Bronchial epithelial cell (primary cell): Measurements from ENCODE around the gene P3H3. TPM values are rescaled to one million over a fixed set of nuclear protein-coding genes. Genes with fewer than 3 reads are reported as not detected.
"Not testable (repeated sequence)": the region's sequence is repeated elsewhere in the genome, so short reads cannot be mapped to it uniquely, and the experiment has no call there.

Source experiments
- DNase-seq: peaks from one replicate; pipeline ENCODE4 v3.0.0-alpha.2; 2010; ENCODE audit warnings: low read depth
- FAIRE-seq: peaks from 2 replicates; lab custom pipeline; 2011; peaks lifted over from hg19 to GRCh38; lab: Jason Lieb, UNC
- H3K27me3 ChIP-seq: 2 replicates; pipeline ENCODE4 v1.5.1; 2011; ENCODE audit warnings: low read length; ENCODE audit not compliant: control insufficient read depth, insufficient read depth
- H3K36me3 ChIP-seq: 2 replicates; pipeline ENCODE4 v1.5.1; 2011; ENCODE audit warnings: low read length; ENCODE audit not compliant: control insufficient read depth, insufficient read depth
- H3K4me3 ChIP-seq: 2 replicates; pipeline ENCODE4 v1.5.1; 2011; ENCODE audit warnings: mild to moderate bottlenecking, low read depth, low read length, control low read depth
- total RNA-seq: library from RNA; depleted of rRNA; stranded (reverse); fragments of >200 nt; gene quantifications from 2 replicates; pipeline ENCODE4 v1.2.1, GENCODE V29; 2014
- TF ChIP-seq, protein P1 (sequence below): IDR thresholded peaks from 2 replicates; pipeline ENCODE4 v1.5.1; 2011; ENCODE audit warnings: mild to moderate bottlenecking, moderate library complexity, low read length, control low read depth, inconsistent platforms; ENCODE audit not compliant: insufficient read depth, severe bottlenecking

P3H3 gene
- total RNA-seq, 1 donor from 2014 or later = 20.0 TPM

DNA sequence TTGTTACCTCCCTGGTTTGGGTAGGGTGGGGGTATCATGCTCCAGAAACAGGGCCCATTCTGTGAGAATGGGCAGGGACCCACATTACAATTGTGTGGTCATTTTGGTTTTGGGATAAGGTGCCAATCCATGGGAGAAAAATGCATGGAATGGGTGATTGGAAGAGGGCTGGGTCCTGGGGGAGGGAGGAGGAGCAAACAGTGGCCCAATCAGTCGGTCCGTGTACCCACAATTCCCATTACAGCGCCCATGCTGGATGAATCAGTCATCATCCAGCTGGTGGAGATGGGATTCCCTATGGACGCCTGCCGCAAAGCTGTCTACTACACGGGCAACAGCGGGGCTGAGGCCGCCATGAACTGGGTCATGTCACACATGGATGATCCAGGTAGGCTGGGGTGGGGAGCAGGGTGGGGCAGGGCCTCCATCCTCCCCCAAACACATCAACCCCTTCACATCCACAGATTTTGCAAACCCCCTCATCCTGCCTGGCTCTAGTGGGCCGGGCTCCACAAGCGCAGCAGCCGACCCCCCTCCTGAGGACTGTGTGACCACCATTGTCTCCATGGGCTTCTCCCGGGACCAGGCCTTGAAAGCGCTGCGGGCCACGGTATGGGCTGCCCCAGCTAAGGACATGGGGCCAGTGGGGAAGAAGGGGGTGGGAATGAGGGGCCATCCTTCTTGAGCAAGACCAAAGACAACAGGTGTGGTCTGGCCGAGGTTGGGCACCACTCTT is 35.5 kb downstream of the P3H3 start:
- Histone ChIP-seq H3K36me3 (peaks cover 39% of the 10 kb centered on the region), H3K4me3 (no peak overlapping the region), H3K27me3 (no peaks in the 10 kb centered on the region)
- DNase-seq (no peak), FAIRE-seq (no peak)
- TF ChIP-seq, protein P1, sequence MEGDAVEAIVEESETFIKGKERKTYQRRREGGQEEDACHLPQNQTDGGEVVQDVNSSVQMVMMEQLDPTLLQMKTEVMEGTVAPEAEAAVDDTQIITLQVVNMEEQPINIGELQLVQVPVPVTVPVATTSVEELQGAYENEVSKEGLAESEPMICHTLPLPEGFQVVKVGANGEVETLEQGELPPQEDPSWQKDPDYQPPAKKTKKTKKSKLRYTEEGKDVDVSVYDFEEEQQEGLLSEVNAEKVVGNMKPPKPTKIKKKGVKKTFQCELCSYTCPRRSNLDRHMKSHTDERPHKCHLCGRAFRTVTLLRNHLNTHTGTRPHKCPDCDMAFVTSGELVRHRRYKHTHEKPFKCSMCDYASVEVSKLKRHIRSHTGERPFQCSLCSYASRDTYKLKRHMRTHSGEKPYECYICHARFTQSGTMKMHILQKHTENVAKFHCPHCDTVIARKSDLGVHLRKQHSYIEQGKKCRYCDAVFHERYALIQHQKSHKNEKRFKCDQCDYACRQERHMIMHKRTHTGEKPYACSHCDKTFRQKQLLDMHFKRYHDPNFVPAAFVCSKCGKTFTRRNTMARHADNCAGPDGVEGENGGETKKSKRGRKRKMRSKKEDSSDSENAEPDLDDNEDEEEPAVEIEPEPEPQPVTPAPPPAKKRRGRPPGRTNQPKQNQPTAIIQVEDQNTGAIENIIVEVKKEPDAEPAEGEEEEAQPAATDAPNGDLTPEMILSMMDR = no peak

DNA sequence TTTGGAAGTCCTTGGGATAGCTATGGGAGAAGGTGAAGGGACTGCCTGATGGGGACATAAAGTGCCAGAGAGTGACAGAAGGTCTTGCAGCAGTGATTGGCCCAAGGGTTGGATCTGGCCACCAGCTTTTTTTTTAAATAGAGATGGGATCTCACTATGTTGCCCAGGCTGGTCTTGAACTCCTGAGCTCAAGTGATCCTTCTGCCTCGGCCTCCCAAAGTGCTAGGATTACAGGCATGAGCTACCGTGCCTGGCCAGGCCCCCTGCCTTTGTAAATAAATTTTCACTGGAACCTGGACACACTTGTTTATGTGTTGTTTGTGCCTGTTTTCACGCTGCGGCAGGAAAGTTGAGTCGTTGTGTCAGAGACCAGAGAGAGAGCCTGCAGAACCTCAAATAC is 37.1 kb downstream of the P3H3 start:
- DNase-seq, H3K27me3 ChIP-seq, H3K4me3 ChIP-seq, FAIRE-seq: not testable (repeated sequence)
- peaks cover 43% of the 10 kb centered on the region for H3K36me3 ChIP-seq

DNA sequence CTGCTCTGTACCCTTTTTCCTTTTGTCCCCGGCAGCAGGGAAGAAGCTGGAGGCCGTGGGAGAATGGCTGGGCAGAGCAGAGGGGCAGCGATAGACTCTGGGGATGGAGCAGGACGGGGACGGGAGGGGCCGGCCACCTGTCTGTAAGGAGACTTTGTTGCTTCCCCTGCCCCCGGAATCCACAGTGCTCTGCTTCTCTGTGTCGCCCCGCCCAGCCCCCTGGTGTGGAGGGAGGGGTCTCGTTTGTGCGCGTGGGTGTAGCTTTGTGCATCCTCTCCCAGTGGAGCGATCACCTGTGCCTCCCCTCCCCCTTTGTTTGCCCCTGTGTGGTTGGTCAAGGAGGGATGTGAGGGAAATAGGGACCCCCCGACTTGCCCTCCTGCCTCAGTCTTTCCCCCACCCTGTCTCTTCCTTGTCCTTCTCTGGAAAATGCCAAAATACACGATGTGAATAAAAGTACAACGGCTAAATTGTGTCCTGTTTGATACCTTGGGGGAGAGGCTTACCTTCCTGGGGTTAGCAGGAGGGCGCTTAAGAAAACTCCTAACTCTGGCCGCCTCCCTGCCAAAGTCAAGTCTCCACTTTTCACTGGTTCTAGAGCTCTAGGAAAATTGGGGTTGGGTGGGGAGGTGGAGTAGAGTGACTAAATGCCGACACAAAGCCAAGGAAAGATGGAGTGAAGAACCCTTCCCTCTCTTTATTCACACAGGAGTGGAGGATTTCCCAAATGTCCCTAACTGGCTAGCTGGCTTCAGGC is 38.1 kb downstream of the P3H3 start:
- Histone ChIP-seq H3K4me3 (no peak overlapping the region), H3K27me3 (no peaks in the 10 kb centered on the region), H3K36me3 (peaks cover 36% of the 10 kb centered on the region)
- TF ChIP-seq, protein P1 = no peak
- FAIRE-seq (peak; percentile 94), DNase-seq (no peak)

DNA sequence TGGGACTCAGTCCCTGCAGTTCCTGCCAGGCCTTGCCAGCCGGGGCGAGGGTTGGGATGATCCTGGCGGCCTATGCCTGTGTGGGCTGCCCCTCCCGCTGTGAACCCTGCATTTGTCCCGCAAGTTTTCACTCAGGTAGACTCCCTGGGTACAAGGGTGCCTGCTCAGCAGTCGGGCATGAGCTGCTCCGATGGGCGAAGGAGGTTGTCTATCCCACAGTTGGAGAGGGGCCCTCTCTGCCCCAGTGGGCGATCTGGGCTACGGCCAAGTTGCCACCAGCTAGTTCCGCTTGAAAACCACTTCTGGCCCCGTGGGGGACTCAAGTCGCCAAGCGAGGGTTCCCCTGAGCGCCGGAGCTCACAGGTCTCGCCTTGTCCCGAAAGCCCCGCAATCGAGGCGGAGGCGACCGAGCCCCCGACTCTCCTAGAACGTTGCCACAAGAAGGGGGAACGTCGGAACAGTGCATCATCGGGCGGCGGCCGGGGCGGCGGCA is 38.8 kb downstream of the P3H3 start:
- TF ChIP-seq, protein P1 = no peak
- H3K27me3 ChIP-seq = no peaks in the 10 kb centered on the region
- no peak for FAIRE-seq
- no peak for DNase-seq
- H3K36me3 ChIP-seq = peaks cover 31% of the 10 kb centered on the region
- peak overlapping the region; percentile 91 for H3K4me3 ChIP-seq

DNA sequence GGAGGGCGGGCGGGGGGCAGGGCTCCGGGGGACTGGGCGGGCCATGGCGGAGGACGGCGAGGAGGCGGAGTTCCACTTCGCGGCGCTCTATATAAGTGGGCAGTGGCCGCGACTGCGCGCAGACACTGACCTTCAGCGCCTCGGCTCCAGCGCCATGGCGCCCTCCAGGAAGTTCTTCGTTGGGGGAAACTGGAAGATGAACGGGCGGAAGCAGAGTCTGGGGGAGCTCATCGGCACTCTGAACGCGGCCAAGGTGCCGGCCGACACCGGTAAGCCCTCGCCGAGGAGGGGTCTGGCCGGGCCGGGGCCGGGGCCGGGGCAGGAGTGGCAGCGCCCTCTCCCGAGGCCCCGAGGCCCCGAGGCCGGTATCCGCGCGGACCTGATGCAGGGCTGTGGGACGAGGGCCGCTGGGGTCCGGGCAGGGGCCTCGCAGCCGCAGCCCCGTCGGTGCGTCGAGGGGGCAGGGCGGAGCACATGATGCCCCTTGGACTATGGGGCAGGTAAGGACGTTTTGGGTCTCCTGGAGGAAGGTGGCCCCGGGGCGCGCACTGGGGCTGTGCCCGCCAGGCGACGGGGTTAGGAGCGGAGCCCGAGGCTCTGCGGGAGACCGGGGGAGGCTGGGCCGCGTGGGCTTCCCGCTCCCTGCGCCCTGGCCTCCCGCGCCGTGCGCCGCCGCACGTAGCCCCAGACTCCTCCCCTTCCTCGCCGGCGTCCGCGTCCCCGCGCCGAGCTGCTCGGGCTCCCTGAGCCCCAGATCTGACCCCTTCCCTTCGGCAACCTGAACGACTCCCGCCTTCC is 39.4 kb downstream of the P3H3 start, which contains the start of gene TPI1:
TPI1 (plus strand) TSS at position 119 of the 798 bp plus-strand sequence; CDS start at position 155, 36 bp downstream.
- TF ChIP-seq, protein P1 = no peak
- DNase-seq = peak; percentile 46
- peaks cover 31% of the 10 kb centered on the region for H3K36me3 ChIP-seq
- no peak for FAIRE-seq
- H3K4me3 ChIP-seq = peak within 1 kb of the TSS; percentile 91
- H3K27me3 ChIP-seq = no peaks in the 10 kb centered on the region
